ENCODE results near the gene FLVCR2. TPM values are rescaled to one million over a fixed set of nuclear protein-coding genes. Genes with fewer than 3 reads are reported as not detected.

Gene FLVCR2
- total and polyA plus RNA-seq, 3 donors from 2014 or later = 38.5 to 49.6 (median 45.0) TPM

- H3K27ac ChIP-seq = no peak overlapping the region
- peaks cover 5% of the 10 kb centered on the region for H3K4me1 ChIP-seq
- WGBS, 2 donors = 96% methylated on average over 6 of the region's 6 CpGs
- H3K27me3 ChIP-seq = no peaks in the 10 kb centered on the region
- TF ChIP-seq, protein P1, sequence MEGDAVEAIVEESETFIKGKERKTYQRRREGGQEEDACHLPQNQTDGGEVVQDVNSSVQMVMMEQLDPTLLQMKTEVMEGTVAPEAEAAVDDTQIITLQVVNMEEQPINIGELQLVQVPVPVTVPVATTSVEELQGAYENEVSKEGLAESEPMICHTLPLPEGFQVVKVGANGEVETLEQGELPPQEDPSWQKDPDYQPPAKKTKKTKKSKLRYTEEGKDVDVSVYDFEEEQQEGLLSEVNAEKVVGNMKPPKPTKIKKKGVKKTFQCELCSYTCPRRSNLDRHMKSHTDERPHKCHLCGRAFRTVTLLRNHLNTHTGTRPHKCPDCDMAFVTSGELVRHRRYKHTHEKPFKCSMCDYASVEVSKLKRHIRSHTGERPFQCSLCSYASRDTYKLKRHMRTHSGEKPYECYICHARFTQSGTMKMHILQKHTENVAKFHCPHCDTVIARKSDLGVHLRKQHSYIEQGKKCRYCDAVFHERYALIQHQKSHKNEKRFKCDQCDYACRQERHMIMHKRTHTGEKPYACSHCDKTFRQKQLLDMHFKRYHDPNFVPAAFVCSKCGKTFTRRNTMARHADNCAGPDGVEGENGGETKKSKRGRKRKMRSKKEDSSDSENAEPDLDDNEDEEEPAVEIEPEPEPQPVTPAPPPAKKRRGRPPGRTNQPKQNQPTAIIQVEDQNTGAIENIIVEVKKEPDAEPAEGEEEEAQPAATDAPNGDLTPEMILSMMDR (IDR thresholded peaks at IDR 0.05) = no peak
- no peak for TF ChIP-seq POLR2A (IDR thresholded peaks at IDR 0.05)
- H3K4me3 ChIP-seq = no peak overlapping the region
- DNase-seq = no peak
- H3K36me3 ChIP-seq (ENCODE audit: low read depth, missing control alignments) = no peaks in the 10 kb centered on the region
- no peaks in the 10 kb centered on the region for H3K9me3 ChIP-seq
- intact Hi-C loops (cut with DNase I; ENCODE audit: low total_unique reads) = loop anchor here (10.0 kb wide), 1 partner anchor 245 kb away; no protein-coding TSS in a partner anchor
Observed at GRCh38 chr14:75559451-75560222, 18.8 kb upstream of the FLVCR2 start.

- no peaks in the 10 kb centered on the region for H3K36me3 ChIP-seq (ENCODE audit: low read depth, missing control alignments)
- H3K4me1 ChIP-seq = peaks cover 5% of the 10 kb centered on the region
- TF ChIP-seq, protein P1 (IDR thresholded peaks at IDR 0.05) = peak; percentile 59 to 78 (median 69)
- no peak for TF ChIP-seq POLR2A (IDR thresholded peaks at IDR 0.05)
- no peak overlapping the region for H3K4me3 ChIP-seq
- no peaks in the 10 kb centered on the region for H3K9me3 ChIP-seq
- no peak overlapping the region for H3K27ac ChIP-seq
- intact Hi-C loops (cut with DNase I; ENCODE audit: low total_unique reads) = loop anchor here (10.0 kb wide), 1 partner anchor 246 kb away; no protein-coding TSS in a partner anchor
- DNase-seq = peak; percentile 86
- H3K27me3 ChIP-seq = no peaks in the 10 kb centered on the region
- WGBS, 2 donors = 5 to 8% methylated on average over 6 of the region's 6 CpGs
Observed at GRCh38 chr14:75561013-75561432, 17.4 kb upstream of the FLVCR2 start.

GRCh38 chr14:75562089-75562488, 16.3 kb upstream of the FLVCR2 start:
- Histone ChIP-seq H3K27me3 (no peaks in the 10 kb centered on the region), H3K27ac (no peak overlapping the region), H3K36me3 (ENCODE audit: low read depth, missing control alignments) (no peaks in the 10 kb centered on the region), H3K4me1 (peaks cover 5% of the 10 kb centered on the region), H3K4me3 (no peak overlapping the region), H3K9me3 (no peaks in the 10 kb centered on the region)
- 64 to 74% methylated on average over 5 to 7 of the region's 7 CpGs for WGBS, 2 donors
- DNase-seq = no peak
- TF ChIP-seq POLR2A (IDR thresholded peaks at IDR 0.05) = no peak
- TF ChIP-seq, protein P1 (IDR thresholded peaks at IDR 0.05) = no peak
- intact Hi-C loops (cut with DNase I; ENCODE audit: low total_unique reads) = loop anchor here (10.0 kb wide), 1 partner anchor 247 kb away; no protein-coding TSS in a partner anchor

DNA sequence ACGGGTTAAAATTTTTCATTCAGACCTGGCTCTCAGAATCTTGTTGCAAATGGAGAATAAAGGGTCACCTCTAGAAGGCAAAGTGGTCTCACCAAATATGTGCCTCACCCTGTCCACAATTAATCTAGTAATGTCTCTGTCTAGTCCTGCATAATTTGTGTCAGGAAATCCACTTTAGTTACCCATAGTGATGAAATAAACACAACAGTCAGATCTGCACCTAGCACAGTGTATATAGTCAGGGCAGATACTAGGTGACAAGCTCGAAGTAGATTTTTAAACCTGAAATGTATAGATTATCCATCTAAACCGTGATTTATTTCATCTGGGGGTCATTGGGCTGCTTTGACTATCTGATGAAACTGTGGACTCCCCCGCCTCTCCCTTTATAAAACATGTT, 15.9 kb upstream of the FLVCR2 start:
- no peak for DNase-seq
- H3K27ac ChIP-seq = no peak overlapping the region
- intact Hi-C loops (cut with DNase I; ENCODE audit: low total_unique reads) = loop anchor here (10.0 kb wide), 1 partner anchor 248 kb away; no protein-coding TSS in a partner anchor
- H3K4me1 ChIP-seq = peaks cover 5% of the 10 kb centered on the region
- 60 to 67% methylated on average over 4 of the region's 4 CpGs for WGBS, 2 donors
- no peaks in the 10 kb centered on the region for H3K9me3 ChIP-seq
- no peaks in the 10 kb centered on the region for H3K36me3 ChIP-seq (ENCODE audit: low read depth, missing control alignments)
- TF ChIP-seq, protein P1 (IDR thresholded peaks at IDR 0.05) = no peak
- TF ChIP-seq POLR2A (IDR thresholded peaks at IDR 0.05) = no peak
- H3K27me3 ChIP-seq = no peaks in the 10 kb centered on the region
- no peak overlapping the region for H3K4me3 ChIP-seq
